NCI-H524 treated with DMSO at 0.1 percent for 48 hours (cell line): Measurements from ENCODE around the gene PAAF1.
A peak's percentile ranks its signal among the peaks of the same experiment; 100 is the strongest.
"Not testable (repeated sequence)": the region's sequence is repeated elsewhere in the genome, so short reads cannot be mapped to it uniquely, and the experiment has no call there.

ENCODE experiments used
- DNase-seq: peaks from one replicate; lab custom pipeline; 2025; lab: John Stamatoyannopoulos, UW

Gene PAAF1, protein sequence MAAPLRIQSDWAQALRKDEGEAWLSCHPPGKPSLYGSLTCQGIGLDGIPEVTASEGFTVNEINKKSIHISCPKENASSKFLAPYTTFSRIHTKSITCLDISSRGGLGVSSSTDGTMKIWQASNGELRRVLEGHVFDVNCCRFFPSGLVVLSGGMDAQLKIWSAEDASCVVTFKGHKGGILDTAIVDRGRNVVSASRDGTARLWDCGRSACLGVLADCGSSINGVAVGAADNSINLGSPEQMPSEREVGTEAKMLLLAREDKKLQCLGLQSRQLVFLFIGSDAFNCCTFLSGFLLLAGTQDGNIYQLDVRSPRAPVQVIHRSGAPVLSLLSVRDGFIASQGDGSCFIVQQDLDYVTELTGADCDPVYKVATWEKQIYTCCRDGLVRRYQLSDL

DNA sequence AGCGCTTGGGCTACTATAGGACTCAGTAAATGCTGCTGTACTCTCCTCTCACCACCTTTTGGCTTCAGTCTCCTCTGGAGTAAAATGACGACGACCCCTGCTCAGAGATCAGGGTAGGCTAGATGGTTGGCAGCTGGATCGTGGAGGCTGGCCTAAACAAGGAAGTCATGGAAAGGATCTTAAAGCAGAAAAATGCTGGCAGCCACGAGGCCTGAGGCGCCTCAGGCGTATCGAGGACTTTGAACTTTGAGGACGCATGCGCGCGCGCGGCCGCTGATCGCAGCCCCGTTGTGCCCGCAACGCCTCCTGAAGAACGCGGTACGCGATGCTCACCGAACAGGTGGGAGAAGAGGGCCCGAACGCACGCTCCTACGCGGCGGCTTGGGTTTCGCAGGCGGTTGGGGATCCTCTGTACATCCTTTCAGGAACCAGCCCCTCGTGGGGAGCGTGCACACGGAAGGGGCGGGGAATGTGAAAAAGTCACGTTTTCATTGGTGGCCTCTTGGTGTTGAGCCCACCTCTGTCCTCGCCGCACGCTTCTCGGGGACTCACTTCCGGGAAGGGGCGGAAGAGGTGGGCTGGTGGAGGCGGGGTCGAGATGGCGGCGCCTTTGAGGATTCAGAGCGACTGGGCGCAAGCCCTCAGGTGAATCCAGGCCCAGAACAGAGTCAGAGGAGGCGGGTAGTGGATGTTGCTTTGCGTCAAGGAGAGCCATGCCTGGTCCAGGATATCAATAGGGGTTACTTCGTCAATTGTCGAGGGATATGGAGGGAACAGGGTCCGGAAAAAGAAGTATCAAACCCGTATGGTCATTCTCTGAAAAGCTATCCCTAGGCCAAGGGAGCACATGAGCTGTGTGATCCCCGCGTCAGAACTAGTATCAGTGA lies at the start of gene PAAF1, which contains the start of gene COA4:
TSS of gene PAAF1 (plus strand) at position 576 of the 887 bp plus-strand sequence. CDS start at position 599, 23 bp downstream.
TSS of gene COA4 (minus strand) at position 423 of the 887 bp plus-strand sequence. CDS start 3,468 bp downstream, outside the sequence.
- peak; percentile 95 for DNase-seq

DNA sequence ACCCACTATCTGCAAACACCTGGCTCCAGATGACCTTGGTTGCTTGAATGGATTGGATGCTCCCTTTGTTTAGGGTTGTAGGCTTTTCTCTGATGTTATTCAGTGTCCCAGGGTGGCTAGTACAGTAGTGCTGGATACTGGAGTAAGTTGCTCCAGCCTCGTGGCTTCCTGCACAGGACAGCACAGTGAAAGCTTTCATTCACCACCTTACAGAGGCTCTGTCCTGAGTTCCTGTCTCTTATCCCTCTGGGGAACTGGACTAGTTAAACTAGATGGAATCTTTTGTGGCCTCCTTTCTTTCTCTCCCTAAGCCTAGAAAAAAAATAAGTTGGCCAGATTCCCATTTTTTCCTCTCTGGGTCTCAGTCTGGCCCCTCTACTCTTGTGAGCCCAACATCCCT lies 46.5 kb upstream of the PAAF1 start:
- DNase-seq = no peak

GRCh38 chr11:73833067-73833466 lies 43.7 kb upstream of the PAAF1 start:
- DNase-seq = no peak

DNA sequence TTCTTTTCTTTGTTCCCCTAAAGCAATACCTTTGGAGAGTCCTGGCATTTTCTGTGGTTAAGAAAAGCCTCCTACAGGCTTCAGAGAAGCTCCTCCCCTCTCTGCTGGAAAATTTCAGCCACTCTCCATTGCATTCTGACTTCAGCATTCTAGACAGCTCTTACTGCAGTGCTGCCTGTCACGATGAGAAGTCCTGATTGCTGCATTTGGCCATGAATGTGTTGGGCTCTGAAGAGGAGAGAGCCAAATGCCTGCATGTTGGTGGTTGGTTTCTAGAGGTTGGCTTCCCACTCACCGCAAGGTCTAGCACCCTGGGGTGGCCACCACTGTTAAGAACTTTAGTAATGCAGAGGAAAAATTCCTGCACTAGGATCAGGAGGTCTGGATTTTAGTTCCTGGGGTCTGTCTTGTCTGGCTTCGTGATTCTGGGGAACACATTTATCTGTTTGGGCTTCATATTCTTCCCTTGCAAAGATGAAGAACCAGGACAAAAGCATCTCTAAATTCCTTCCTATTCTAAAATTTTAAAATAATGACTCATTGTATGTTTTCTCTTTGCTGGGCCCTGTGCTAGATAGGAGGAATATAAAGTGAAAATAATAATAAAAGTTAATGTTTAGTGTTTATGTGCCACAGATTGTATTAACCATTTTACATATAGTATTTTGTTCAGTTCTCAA lies 38.2 kb upstream of the PAAF1 start:
- DNase-seq = no peak

GRCh38 chr11:73839123-73839457 lies 37.7 kb upstream of the PAAF1 start:
- no peak for DNase-seq

GRCh38 chr11:73851046-73851764 lies 25.6 kb upstream of the PAAF1 start:
- no peak for DNase-seq

DNA sequence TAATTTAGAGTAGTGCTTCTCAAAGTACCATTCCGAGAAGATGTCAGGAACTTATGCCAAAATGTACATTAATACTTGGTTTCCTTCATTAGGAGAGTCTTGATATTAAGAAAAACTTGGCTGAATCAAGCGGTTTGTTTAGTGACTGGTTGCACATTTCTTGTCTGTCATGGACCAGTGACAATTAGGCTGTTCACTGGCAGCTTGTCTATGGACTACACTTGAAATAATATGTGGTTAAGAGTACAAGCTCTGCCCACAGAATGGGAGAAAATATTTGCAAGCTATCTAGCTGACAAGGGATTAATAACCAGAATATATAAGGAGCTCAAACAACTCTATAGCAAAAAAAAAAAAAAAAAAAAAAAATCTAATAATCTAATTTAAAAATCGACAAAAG lies 24.8 kb upstream of the PAAF1 start:
- DNase-seq = no peak

GRCh38 chr11:73854680-73855079 lies 22.1 kb upstream of the PAAF1 start:
- no peak for DNase-seq

GRCh38 chr11:73856031-73856567 lies 20.7 kb upstream of the PAAF1 start:
- DNase-seq = no peak

DNA sequence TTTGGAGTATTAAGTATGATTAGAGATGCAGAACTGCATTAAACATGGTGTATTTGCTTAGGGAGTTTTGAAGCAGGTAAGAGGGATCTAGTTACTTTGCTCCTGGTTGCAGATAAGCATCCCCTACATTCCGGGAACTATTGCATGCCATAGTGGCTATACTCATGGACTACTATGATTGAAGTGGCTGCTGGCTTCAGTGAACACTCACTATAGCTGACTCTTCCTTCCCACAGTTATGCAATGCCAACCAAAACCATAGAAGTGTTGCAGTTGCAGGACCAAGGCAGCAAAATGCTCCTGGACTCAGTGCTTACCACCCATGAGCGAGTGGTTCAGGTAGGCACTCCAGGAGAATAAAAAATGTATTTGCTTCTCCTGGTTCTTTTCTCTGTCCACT lies 17.1 kb upstream of the PAAF1 start:
- no peak for DNase-seq

DNA sequence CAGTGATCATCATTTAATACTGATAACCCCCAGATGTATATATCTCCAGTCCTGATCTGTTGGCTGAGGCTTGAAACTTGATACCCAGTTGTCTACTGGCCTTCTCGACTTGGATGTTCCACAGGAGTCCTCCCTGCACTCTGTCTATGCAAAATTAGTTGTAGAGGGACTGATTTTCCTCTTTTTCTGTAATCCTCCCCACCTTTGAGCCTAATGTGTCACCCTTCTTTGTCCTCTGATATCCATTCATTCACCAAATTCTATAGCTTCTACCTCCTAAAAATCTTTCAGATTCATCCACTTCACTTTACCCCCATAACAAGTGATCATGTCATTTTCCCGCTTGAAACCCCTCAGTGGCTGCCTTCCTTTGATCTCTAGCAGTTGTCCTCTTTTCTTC lies 16.6 kb upstream of the PAAF1 start:
- DNase-seq = no peak

- DNase-seq = no peak
These were observed 13.8 kb upstream of the PAAF1 start for GRCh38 chr11:73862986-73863385.

DNA sequence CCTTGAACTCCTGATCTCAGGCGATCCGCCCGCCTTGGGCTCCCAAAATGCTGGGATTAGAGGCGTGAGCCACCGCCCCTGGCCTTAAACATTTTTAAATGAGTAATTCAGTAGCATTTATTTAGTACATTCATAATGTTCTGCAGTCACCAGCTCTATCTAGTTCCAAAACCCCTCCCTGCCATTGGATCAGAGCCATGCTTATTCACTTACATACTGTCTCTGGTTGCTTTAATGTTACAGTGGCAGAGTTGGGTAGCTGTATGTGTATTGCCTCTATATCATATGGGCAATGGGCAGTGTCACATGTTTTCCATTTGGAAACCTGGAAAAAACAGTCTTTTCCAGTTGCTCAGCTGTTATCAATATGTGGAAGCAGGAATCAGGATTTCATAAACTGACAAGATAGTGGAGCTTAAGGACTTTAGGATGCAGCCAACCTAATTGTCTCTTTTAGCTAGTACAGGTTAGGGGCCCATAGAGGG lies 10.7 kb upstream of the PAAF1 start:
- DNase-seq = no peak

DNA sequence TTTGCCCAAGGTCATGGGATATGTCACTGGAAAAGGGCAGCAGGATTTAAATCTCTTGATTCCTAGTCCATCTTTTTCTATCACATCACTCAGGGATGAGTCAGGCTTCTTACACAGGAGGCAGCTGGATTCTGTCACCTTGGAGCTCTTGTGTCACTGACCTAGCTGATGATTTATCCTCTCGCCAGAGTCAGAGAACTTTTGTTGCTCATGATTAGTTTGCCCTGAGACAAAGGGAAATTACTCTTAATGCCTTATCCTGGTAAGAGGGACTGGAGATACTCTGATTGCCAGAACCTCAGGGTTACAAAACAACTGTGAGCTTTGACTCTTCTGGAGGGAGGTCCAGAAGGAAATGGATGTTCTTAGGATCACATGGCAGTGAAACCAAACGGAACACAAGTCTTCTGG lies 10.2 kb upstream of the PAAF1 start:
- no peak for DNase-seq

DNA sequence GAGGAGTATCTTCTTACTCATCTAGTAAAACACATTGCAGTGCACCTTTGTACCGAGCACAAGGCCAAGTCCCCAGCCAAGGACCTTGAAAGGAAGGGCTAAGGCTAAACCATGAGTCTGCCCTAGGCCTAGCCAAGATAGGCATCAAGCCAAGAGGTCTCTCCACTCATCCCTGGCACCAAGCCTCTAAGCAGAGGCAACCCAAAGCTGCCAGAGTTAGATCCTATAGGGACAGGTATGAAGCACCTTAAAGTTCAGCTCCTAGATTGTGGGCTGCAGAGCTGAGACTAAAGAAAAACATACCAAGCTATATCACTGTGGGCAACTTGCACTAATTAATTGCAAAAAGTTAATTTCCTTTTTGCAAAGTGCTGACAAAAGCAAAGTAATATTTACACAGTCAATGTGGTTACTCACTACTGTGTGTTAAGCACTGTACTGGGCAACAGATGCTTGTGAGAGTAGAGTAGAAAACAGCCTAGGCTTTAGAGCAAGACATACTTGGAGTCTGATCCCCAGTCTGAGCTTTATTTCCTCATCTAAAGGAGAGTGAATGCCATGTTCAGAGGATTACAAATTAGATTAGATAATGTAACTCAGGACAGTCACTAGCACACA lies 7.4 kb upstream of the PAAF1 start:
- no peak for DNase-seq

GRCh38 chr11:73870261-73870660 lies 6.5 kb upstream of the PAAF1 start:
- no peak for DNase-seq

DNA sequence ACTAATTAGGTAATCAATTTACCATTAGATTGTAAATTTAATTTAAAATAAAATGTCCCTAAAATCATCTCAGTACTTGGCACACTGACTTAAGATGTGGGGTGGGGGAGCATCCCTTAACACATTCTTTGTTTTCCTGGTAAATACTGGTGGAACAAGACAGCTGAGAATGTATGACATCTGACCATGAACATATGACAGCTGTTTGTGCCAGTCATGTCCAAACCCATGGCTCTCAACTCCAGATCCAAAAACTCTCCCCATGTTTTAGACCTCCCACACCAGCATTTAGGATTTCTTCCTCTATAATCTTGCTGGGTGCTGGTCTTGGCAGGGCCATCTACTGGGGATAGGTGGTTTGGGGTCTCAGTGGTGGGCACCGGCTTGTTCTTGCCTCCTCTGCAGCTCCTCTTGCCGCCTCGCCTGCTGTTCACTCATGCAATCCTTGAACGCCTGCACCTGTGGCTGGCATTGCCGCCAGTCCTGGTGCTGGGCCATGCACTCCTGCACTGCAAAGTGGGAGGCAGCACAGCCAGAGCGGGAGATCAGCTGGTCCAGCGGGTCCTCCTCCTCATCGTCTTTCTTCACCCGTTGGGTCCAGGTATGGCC lies 3.9 kb upstream of the PAAF1 start:
- DNase-seq = no peak

DNA sequence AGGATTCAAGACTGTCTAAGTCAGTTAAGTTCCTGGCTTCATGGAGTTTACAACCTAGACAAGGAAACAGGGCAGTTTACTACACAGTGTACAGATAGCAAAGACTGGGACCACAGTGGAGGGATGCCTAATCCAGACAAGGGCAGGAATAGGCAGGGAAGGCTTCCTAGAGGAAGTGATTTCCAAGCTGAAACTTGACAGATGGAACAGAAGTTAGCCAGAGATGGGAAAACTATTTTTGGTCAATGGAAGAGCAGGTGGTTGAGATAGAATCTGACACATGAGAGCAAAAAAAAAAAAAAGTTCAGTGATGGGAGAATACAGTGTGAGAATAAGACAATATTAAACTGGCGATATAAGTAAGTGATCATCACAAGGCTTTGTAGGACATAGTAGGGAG lies 1.4 kb upstream of the PAAF1 start:
- no peak for DNase-seq

GRCh38 chr11:73875840-73876239 lies 959 bp upstream of the PAAF1 start:
- DNase-seq = no peak

DNA sequence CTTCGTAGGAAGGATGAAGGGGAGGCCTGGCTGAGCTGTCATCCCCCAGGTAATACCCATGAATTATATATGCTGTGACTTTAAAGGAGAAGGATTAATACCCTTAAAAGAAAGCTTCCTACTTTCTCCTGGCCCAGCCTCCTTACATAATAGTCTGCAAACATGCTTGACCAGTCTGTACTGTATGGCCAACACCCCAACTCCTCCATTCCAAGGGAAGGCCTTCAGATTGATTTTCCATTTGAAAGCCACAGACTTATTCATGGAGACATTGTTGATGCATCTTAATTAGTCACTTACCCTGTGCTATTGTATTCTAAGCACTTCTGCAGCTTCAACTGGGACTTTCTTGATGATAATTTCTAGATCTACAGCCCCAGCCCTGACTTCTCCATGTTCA lies 2.0 kb downstream of the PAAF1 start:
- no peak for DNase-seq

DNA sequence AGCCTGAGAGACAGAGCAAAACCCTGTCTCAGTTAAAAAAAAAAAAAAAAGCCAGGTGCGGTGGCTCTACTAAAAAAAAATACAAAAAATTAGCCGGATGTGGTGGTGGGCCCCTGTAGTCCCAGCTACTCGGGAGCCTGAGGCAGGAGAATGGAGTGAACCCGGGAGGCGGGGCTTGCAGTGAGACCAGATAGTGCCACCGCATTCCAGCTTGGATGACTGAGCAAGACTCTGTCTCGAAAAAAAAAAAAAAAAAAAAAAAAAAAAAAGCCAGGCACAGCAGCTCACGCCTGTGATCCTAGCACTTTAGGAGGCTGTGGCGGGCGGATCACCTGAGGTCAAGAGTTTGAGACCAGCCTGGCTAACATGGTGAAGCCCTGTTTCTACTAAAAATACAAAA lies 3.6 kb downstream of the PAAF1 start:
- DNase-seq = not testable (repeated sequence)
